ENCODE measurements around the gene ACBD3.

Gene ACBD3

DNA sequence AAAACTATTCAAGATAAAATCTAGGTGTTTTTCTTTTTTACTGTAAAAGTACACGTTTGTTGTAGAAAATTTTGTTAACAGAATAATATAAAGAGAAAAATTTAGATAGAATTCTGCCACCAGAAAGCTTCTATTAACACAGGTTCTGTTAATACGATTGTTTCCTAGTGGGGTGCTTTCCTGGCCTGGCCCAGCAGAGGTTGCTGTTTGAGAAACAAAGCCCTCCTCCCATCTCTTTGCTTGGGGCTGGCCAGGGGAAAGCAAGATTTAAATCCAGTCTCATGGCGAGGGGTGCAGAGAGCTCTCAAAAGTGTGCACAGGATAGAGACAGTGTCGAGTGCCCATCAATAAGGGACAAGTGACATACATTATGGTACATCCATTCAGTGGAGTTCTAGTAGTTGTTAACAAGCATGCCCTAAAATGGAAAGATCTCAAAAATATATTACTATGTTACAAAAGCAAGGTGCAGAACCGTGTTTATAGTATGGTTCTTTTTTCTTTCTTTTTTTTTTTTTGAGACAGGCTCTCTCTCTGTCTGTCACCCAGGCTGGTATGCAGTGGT is 14.6 kb upstream of the ACBD3 start:
- Histone ChIP-seq H3K9me3 (ENCODE audit: severe bottlenecking) (no peaks in the 10 kb centered on the region), H3K27me3 (ENCODE audit: insufficient read depth, low read depth, severe bottlenecking) (no peaks in the 10 kb centered on the region), H3K27ac (no peak overlapping the region), H3K36me3 (no peaks in the 10 kb centered on the region), H3K4me3 (ENCODE audit: low read depth, low read length) (no peak overlapping the region)
- TF ChIP-seq, protein P1, sequence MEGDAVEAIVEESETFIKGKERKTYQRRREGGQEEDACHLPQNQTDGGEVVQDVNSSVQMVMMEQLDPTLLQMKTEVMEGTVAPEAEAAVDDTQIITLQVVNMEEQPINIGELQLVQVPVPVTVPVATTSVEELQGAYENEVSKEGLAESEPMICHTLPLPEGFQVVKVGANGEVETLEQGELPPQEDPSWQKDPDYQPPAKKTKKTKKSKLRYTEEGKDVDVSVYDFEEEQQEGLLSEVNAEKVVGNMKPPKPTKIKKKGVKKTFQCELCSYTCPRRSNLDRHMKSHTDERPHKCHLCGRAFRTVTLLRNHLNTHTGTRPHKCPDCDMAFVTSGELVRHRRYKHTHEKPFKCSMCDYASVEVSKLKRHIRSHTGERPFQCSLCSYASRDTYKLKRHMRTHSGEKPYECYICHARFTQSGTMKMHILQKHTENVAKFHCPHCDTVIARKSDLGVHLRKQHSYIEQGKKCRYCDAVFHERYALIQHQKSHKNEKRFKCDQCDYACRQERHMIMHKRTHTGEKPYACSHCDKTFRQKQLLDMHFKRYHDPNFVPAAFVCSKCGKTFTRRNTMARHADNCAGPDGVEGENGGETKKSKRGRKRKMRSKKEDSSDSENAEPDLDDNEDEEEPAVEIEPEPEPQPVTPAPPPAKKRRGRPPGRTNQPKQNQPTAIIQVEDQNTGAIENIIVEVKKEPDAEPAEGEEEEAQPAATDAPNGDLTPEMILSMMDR (IDR thresholded peaks at IDR 0.05; ENCODE audit: low read depth, low read length) = peak; percentile 34; the same call in 1 of the 2 replicates
- peak; percentile 28 for DNase-seq

DNA sequence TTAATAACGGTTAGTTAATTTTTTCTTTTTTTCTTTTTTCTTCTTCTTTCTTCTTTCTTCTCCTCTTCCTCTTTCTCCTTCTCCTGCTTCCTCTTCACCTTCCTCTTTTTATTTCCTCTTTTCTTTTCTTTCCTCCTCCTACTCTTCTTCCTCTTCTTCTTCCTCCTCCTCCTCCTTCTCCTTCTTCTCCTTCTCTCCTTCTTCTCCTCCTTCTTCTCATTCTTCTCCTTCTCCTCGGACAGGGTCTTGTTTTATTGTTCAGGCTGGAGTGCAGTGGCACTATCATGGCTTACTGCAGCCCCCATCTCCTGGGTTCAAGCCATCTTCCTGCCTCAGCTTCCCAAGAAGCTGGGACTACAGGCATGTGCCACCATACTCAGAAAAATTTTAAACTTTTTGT is 13.4 kb upstream of the ACBD3 start:
- H3K27me3 ChIP-seq (ENCODE audit: insufficient read depth, low read depth, severe bottlenecking) = no peaks in the 10 kb centered on the region
- DNase-seq = no peak
- no peaks in the 10 kb centered on the region for H3K36me3 ChIP-seq
- no peaks in the 10 kb centered on the region for H3K9me3 ChIP-seq (ENCODE audit: severe bottlenecking)
- TF ChIP-seq, protein P1 (IDR thresholded peaks at IDR 0.05; ENCODE audit: low read depth, low read length) = no peak
- no peak overlapping the region for H3K4me3 ChIP-seq (ENCODE audit: low read depth, low read length)
- no peak overlapping the region for H3K27ac ChIP-seq

DNA sequence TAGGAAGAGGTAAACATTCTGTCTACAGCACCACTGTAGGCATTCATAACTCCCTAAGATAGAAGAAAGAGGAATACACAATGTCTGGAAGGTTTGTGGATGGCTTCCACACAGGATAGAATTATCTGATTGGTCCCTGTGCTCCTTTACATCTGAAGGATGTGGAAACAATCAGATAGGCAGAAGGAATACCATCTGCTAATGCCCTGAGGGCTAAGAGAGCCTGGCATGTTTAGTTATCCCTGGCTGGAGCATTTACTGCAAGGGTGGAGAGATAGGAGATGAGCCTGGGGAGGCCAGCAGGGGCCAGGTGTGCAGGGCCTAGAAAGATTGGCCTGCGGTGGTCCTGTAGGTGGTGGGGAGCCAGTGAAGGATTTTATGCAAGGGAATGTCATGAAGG is 8.6 kb upstream of the ACBD3 start:
- H3K27me3 ChIP-seq (ENCODE audit: insufficient read depth, low read depth, severe bottlenecking) = no peaks in the 10 kb centered on the region
- DNase-seq = no peak
- H3K4me3 ChIP-seq (ENCODE audit: low read depth, low read length) = no peak overlapping the region
- TF ChIP-seq, protein P1 (IDR thresholded peaks at IDR 0.05; ENCODE audit: low read depth, low read length) = no peak
- H3K27ac ChIP-seq = no peak overlapping the region
- H3K36me3 ChIP-seq = no peaks in the 10 kb centered on the region
- H3K9me3 ChIP-seq (ENCODE audit: severe bottlenecking) = no peaks in the 10 kb centered on the region

DNA sequence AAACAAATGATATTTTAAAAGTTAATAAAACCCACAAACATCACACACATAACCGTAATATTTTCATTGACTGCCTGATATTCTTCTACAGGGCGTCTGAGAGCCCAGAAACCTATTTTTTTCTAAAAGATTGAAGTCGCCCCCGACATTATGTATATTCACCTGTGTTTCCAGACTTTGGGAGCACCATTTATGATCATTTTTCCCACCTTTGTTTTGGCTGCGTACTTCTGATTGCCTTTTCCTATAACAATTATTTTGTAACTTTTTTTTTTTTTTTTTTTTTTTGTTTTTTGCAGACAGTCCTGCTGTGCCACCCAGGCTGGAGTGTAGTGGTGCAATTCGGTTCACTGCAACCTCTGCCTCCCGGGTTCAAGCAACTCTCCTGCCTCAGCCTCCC is 839 bp upstream of the ACBD3 start:
- TF ChIP-seq, protein P1 (IDR thresholded peaks at IDR 0.05; ENCODE audit: low read depth, low read length) = no peak
- Histone ChIP-seq H3K27me3 (ENCODE audit: insufficient read depth, low read depth, severe bottlenecking) (no peaks in the 10 kb centered on the region), H3K9me3 (ENCODE audit: severe bottlenecking) (no peaks in the 10 kb centered on the region), H3K36me3 (no peaks in the 10 kb centered on the region), H3K4me3 (ENCODE audit: low read depth, low read length) (no peak overlapping the region; the same call in 1 of the 2 replicates), H3K27ac (no peak overlapping the region)
- DNase-seq = no peak

DNA sequence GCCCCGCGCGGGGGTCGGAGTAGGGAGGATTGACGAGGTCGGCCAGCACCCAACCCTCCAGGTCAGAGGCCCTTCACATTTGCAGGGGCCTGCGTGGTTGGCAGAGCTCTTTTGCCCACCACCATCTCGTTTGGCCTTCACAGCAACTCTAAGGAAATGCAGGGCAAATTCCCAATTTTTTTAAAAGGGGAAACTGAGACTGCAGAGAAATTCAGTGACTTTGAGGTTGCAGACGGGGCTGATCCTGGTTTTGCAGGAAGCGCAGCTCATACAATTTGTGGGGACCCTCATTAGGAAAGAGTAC is 430 bp upstream of the ACBD3 start:
- DNase-seq = no peak
- TF ChIP-seq, protein P1 (IDR thresholded peaks at IDR 0.05; ENCODE audit: low read depth, low read length) = no peak
- H3K27ac ChIP-seq = peak overlapping the region; percentile 85
- no peaks in the 10 kb centered on the region for H3K36me3 ChIP-seq
- peak overlapping the region; percentile 53 for H3K4me3 ChIP-seq (ENCODE audit: low read depth, low read length)
- no peaks in the 10 kb centered on the region for H3K27me3 ChIP-seq (ENCODE audit: insufficient read depth, low read depth, severe bottlenecking)
- no peaks in the 10 kb centered on the region for H3K9me3 ChIP-seq (ENCODE audit: severe bottlenecking)
